Measurements from ENCODE around the gene BRINP1.

The BRINP1 gene

DNA sequence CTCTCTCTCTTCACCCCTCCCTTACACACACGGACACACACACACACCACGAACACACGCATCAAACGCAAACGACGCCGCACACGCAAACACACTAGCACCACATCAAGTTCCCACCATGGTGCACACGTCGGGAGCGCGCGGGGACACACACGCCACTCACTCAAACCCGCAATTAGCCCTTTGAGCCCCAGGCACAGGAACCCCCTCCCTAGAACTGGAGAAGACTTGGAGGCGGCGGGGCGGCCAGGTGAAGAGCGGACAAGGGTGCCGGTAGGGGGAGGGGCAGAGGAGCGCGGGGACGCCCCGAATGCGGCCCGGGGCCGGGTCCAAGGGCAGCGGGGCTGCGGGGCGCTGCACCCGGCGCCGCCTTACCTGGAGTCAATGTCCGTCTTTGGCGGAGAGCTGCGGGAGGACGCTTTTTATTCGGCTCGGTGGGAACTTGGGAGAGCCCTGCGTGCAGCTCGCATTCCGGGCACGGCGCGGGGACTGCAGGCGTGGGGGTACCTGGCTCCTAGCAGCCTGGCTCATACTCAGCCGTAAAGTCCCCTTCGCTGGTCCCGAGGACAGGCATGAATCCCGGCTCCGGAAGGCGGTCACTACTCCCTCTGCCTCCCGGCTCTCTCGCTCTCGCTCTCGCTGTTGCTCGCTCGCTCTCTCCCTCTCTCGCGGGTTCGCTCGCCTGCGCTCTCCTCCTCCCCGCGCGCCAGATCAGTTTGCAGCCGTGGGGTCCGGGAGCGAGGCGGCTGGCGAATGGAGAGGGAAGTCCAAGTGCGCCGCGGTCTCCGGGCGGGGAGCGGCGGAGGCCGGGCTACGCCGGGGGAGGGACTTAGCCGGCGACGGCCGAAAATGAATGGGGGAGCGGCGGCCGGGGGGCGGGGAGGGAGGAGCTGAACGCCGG lies at the start of gene BRINP1:
TSS of gene BRINP1 (minus strand) at position 755 of the 901 bp plus-strand sequence. CDS start 56,080 bp downstream, outside the sequence.
- no peak for FAIRE-seq

DNA sequence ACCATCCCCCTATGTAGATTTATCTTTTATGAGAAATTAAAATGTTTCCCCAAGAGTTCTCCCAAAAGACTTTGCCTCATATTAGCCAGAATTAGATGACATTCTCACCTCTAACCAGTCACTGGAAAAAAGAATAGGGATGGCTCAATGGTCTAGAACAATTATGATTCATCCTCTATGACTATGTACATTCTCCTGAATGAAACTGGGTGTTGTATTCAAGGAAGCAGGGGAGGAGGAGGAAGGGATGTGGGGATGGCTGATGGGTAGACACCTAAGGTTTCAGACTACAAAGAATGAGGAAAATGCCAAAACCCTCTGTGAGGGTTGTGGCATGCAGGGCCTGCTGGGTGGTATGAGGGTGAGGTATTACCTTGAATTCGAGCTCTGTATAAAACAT lies 49.5 kb upstream of the BRINP1 start:
- no peak for FAIRE-seq

DNA sequence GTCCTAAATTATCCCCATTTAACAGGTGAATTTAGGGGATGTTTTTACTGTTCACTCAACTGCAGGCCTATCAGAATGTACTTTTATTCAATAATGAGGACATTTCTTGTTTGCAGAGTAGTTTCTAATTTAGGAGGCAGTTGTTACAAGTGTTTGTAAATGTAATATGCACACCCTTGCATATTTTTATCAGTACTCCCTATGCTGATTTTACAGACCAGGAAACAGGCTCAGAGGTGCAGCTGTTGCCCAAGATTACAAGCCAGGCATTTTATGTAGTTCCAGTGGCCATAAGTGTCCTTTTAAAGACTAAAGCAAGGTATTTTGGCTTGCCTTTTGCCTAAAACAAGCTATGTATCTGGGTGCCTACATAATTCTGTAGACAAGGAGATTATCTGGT lies 47.6 kb upstream of the BRINP1 start:
- no peak for FAIRE-seq

DNA sequence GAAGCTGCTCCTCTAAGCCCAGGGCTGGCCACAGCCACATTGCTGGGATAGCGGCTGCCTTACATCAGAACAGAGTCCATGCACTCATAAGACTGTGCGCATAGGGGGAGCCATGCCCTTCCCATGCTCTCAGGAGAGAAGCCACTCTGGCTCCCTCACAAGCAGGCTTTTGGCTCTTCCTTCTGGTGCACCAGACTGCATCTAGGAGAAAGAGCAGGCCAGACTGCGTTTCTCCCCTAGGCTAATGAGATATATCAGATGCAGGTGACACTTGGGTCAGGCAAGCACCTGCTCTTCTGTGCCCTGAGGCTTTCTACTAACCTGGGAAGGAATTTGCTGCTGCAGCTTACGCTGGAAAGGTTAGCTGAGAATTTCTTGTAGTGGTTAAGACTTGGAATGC lies 43.2 kb upstream of the BRINP1 start:
- no peak for FAIRE-seq

DNA sequence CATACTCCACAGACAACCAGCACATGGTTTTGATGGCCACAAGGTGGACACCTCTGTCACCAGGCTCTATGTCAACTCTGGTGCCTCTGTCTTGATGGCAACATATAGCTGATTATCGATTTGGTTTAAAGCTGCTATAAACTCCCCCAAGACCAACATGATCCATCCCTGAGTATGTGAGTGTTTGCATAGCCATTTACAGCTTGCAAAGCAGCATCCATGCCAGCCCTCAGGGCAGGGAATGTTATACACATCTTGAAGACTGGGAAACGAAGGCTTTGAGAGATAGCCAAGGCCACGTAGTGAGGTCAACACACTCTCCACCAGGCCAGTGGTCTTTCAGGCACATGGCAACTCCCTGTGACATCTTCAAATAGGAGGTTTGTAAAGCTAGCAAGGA lies 40.3 kb upstream of the BRINP1 start:
- no peak for FAIRE-seq

GRCh38 chr9:119400606-119401005 lies 31.4 kb upstream of the BRINP1 start:
- no peak for FAIRE-seq

GRCh38 chr9:119398350-119398749 lies 29.1 kb upstream of the BRINP1 start:
- FAIRE-seq: no peak

- FAIRE-seq: no peak
Measured at GRCh38 chr9:119391878-119392277, 22.6 kb upstream of the BRINP1 start.

DNA sequence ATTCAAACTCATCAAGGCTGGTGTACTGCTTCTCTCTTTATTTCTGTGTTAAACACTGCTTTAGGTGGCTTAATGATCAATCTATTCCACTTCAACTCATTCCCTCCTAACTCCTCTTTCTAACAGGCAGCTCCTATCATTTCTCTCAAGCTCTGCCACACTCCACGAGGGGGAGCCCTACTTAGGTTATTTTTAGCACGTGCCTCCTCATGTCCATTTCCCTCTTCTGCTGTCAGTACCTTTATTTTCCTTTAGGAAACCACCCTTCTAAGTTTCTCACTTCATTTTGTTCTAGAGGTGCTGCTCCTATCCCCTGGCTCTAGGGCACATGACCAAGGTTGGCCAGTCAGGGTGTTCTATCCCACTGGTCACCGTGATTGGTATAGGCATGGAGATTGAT lies 6.7 kb upstream of the BRINP1 start:
- no peak for FAIRE-seq

GRCh38 chr9:119372951-119373350 lies 3.7 kb upstream of the BRINP1 start:
- no peak for FAIRE-seq

- no peak for FAIRE-seq
Measured at GRCh38 chr9:119370816-119371215, 1.6 kb upstream of the BRINP1 start.

DNA sequence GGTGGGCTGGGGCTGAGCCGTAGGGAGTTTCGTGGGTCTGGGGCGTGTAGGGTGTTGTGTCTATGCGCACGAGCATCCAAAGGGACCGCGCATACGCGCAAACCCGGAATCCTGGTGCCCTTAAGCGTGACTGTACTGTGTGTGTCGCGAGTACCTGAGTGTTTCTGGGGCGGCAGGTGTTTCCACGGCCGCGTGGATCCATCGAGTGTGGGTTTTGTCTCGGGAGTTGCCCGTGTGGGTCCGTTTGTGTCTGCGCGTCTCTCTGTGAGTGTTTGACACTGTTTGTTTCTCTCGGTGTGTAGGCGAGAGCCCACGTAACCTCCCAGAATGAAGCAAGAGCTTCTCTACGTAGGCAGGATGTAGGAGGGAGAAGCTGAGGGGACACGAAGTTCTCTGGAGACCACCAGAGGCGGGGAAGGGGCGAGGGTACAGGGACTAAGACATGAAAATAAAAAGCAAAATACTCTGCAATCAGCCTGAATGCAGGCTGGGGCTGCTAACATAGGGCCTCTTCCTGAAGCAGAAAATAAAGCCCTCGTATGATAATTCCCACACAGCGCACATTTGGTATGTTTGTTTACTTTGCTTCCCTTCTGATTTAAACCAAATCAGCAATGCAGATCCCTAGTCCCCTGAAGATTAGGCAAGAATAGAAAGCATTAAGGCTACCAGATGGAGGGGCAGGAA lies 588 bp upstream of the BRINP1 start:
- no peak for FAIRE-seq

DNA sequence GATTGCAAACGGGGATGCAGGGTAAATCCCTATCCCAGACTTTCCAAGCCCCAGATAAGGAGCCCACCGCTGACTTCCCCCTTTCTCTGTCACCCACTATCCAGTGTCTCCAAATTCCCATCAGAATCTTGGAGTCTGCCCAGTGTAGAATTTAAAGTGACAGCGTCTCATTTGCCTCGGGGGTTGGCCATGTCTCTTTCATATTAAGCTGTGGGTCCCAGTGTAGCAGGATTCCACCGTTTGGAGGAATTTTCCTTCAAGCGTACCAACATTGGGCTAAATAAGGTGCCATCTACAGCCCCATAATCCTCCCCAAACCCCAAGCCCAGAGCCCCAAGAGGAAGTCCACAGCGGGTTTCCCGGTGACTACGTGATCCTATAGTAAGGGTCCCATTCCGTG lies 1.1 kb downstream of the BRINP1 start:
- FAIRE-seq: no peak

DNA sequence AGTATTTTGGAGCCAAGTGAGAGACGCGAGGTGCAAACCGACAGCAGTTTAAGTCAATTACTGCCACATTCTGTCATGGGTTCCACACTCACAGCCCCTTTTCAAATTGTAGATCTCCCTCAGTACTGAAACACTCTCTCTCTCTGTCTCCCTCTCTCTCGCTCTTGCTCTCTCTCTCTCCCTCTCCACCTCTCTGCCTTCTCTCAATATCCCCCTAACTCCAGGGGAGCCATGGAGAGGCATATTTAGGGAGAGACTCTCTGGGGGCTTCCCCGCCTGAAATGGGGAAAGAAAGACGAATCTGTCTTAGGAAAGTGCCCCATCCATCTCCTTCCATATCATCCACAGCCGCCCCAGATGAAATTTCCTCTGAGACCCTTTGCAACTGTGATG lies 1.6 kb downstream of the BRINP1 start:
- FAIRE-seq: no peak

DNA sequence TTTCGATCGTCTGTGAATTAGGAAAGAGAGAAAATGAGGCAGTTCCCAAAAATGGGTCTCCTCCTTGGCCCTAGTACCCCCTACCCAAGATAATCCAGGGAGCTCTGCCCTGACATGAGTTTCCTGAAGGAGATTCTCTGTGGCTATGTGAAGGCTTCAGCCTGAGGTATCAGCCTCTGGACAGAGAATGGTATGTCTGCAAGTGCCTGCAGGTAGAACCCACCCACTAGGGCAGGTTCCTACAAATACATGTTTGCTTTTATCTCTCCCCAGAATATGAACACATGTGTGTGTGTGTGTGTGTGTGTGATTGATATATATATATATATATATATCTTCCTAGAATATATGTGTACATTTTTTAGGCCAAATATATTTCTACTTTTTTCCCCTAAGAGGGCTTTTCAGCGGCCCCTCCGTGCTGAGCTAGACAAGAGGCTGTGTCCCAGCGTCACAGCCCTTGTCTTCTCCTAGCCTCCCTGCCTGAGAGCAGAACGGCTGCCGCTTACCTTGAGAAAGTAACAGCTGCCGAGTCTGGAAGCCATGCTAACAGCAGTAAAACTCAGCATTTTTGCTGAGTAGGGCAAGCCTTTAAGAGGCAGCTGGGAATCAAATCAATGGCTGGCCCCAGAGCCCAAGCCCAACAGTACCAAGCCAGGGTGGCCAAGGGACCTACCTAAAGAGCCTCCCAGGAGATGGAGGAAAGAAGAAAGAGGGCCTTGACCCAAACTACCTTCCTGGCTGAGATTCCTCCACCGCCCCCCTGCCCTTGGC lies 2.1 kb downstream of the BRINP1 start:
- FAIRE-seq: no peak

GRCh38 chr9:119365291-119366027 lies 3.8 kb downstream of the BRINP1 start:
- no peak for FAIRE-seq

- no peak for FAIRE-seq
Measured at GRCh38 chr9:119360237-119360636, 9.0 kb downstream of the BRINP1 start.

DNA sequence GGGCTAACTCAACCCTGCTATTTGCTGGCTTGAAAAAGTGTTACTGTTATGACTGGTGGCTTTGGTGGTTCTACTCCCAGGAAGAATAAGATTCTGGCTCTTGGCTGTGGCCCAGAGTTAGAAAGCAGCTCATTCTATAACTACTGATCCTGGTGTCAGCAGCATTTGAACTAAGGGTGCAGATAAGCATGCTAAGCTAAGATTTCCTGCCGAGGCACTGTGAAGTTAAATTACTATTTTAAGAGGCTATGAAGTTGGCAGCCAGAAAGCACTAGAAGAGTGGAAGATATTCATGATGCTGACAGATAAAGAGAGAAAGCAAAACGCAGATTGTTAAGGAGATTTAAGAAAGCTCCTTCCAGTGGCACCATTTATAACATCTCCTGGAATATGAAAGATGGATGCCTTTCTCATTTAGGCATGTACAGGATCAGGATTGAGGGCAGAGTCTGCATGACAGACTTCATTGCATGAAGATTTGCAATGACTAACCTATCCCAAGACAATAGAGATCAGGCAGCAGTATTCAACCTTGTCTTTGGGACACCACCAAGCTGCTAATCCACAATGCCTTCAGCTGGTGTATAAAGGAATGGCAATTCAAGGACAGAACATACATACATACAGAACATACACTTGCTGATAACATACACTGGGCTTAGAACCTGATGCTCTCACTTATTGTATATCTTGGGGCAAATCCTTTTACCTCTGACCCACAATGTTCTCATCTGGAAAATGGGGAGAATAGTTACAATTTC lies 11.7 kb downstream of the BRINP1 start:
- FAIRE-seq: no peak

DNA sequence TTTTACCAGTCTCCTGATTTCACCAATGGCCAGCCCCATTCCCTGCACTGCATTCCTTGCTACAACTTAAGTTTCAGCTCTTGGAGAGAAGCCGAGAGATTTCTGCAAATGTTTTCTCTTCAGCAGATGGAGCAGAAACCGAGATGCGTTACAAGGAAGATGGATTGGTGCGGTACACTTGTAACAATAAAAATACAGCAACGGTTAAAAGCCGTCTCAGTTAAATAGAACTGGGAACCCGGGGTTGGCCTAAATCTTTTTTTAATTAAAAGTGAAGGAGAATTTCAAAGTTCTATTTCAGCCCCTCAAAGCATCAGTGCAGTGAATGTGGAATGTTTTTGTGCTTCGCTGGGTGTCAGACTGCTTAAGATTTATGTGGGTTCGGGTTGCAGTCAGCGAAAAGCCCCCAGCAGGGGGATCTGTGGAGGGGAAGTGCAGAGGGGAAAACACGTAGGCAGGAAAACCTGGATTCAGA lies 19.8 kb downstream of the BRINP1 start:
- no peak for FAIRE-seq

- FAIRE-seq: no peak
Measured at GRCh38 chr9:119343059-119343990, 25.9 kb downstream of the BRINP1 start.

DNA sequence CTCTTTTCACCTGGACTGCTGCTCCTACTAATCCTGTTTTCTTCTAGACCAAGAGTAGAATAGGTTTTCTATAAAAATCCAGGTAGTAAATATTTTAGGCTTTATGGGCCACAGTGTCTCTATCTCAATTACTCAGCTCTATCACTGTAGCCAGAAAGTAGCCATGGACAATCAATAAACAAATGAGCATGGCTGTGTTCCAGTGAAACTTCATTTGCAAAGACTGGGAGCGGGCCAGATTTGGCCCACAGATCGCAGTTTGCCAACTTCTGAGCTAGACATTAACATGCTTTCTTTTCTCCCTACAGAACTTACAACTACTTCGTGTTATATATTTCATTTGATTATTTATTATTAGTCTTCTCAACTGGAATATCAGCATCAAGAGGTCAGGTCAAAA lies 30.2 kb downstream of the BRINP1 start:
- FAIRE-seq: no peak

Data from A204.1 (cell line).